Endothelial cell of umbilical vein (primary cell): ENCODE data around the gene RFC2.

Experiments
- EZH2 ChIP-seq: IDR thresholded peaks from 2 replicates; pipeline ENCODE4 v1.6.1; 2012; ENCODE audit warnings: borderline replicate concordance, low read depth, mild to moderate bottlenecking, moderate library complexity, low read length, inconsistent platforms; ENCODE audit not compliant: severe bottlenecking
- JUN ChIP-seq: IDR thresholded peaks from 2 replicates; pipeline ENCODE4 v1.6.1; 2011; ENCODE audit warnings: borderline replicate concordance, low read depth; ENCODE audit not compliant: insufficient read length, insufficient read depth
- POLR2A ChIP-seq: IDR thresholded peaks from 2 replicates; pipeline ENCODE4 v1.6.1; 2012; ENCODE audit warnings: low read depth, mild to moderate bottlenecking, control low read depth, low read length
- POLR2AphosphoS5 ChIP-seq: IDR thresholded peaks from 2 replicates; pipeline ENCODE4 v1.6.1; 2012; ENCODE audit warnings: low read depth, mild to moderate bottlenecking, control low read depth, low read length, moderate library complexity; ENCODE audit not compliant: insufficient read depth
- TF ChIP-seq, protein P1 (sequence below): IDR thresholded peaks from 2 replicates; pipeline ENCODE4 v1.6.1; 2011; ENCODE audit not compliant: insufficient read depth, insufficient read length
- TF ChIP-seq, protein P2 (sequence below), 2 donors: IDR thresholded peaks; 1 replicate in 1 of 2; 2 replicates in 1 of 2; pipeline ENCODE4 v1.5.1; 2011; ENCODE audit warnings: low read length in 2 of 2, mild to moderate bottlenecking in 2 of 2, moderate library complexity in 2 of 2, control low read depth in 1 of 2, inconsistent platforms in 1 of 2, low read depth in 1 of 2; ENCODE audit not compliant: insufficient read depth in 1 of 2; ENCODE audit errors: extremely low read depth in 1 of 2

DNA sequence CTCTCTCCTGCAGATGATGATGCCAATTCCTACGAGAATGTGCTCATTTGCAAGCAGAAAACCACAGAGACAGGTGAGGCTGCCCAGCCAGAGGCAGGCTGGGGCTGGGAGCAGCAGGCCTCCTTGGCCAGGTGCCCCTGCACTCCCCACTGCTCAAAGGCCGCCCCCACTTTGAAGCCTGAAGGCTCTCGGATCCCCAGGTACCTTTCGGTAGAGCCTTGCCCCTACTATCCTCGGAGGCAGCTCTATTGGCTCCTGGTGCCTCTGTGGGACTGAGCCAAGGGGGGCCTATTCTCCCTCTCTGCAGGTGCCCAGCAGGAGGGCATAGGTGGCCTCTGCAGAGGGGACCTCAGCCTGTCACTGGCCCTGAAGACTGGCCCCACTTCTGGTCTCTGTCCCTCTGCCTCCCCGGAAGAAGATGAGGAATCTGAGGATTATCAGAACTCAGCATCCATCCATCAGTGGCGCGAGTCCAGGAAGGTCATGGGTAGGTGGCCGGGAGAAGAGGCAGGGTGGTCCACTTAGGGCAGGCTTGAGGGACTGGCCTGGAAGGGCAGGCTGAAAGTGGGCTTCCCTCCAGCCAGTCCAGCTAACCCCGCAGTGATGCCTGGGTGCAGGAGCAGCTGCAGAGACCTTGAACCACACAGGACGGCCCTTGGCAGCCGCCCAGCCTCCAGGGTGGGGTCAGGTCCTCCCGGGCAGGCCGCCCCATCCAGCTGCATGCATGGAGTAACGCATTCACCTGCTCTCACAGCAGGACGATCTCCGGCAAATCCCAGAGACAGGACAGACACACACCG lies 30.3 kb downstream of the RFC2 start:
- TF ChIP-seq, protein P1, sequence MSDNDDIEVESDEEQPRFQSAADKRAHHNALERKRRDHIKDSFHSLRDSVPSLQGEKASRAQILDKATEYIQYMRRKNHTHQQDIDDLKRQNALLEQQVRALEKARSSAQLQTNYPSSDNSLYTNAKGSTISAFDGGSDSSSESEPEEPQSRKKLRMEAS = no peak
- TF ChIP-seq, protein P2, sequence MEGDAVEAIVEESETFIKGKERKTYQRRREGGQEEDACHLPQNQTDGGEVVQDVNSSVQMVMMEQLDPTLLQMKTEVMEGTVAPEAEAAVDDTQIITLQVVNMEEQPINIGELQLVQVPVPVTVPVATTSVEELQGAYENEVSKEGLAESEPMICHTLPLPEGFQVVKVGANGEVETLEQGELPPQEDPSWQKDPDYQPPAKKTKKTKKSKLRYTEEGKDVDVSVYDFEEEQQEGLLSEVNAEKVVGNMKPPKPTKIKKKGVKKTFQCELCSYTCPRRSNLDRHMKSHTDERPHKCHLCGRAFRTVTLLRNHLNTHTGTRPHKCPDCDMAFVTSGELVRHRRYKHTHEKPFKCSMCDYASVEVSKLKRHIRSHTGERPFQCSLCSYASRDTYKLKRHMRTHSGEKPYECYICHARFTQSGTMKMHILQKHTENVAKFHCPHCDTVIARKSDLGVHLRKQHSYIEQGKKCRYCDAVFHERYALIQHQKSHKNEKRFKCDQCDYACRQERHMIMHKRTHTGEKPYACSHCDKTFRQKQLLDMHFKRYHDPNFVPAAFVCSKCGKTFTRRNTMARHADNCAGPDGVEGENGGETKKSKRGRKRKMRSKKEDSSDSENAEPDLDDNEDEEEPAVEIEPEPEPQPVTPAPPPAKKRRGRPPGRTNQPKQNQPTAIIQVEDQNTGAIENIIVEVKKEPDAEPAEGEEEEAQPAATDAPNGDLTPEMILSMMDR (IDR thresholded peaks at IDR 0.05; ENCODE audit: extremely low read depth in 1 of 2, insufficient read depth in 1 of 2, low read depth in 1 of 2, low read length in 2 of 2) = no peak
- TF ChIP-seq POLR2AphosphoS5 = no peak
- no peak for TF ChIP-seq JUN
- TF ChIP-seq POLR2A = no peak
- TF ChIP-seq EZH2 = no peak
